SK-N-MC (cell line): ENCODE results near the gene PEPD.

Experiments used
- EZH2 ChIP-seq: fragments of 200-600 bp; sonication (generic); IDR thresholded peaks from one replicate; pipeline ENCODE4 v1.6.1; 2017; ENCODE audit warnings: antibody characterized with exemption
- POLR2AphosphoS5 ChIP-seq: IDR thresholded peaks from 2 replicates; pipeline ENCODE4 v1.6.1; 2012; ENCODE audit warnings: mild to moderate bottlenecking, low read depth, low read length, borderline replicate concordance

- TF ChIP-seq POLR2AphosphoS5 = no peak
- no peak for TF ChIP-seq EZH2
These were observed 76.8 kb downstream of the PEPD start for GRCh38 chr19:33444562-33445441.
